Medulla oblongata (tissue), 1 donor: Measurements from ENCODE around the gene STK32B.
A peak's percentile ranks its signal among the peaks of the same experiment; 100 is the strongest.
"Not testable (repeated sequence)": the region's sequence is repeated elsewhere in the genome, so short reads cannot be mapped to it uniquely, and the experiment has no call there.

Experiments used
- DNase-seq: peaks from one replicate; pipeline ENCODE4 v3.0.0-alpha.2; 2015; ENCODE audit errors: extremely low spot score

STK32B gene

DNA sequence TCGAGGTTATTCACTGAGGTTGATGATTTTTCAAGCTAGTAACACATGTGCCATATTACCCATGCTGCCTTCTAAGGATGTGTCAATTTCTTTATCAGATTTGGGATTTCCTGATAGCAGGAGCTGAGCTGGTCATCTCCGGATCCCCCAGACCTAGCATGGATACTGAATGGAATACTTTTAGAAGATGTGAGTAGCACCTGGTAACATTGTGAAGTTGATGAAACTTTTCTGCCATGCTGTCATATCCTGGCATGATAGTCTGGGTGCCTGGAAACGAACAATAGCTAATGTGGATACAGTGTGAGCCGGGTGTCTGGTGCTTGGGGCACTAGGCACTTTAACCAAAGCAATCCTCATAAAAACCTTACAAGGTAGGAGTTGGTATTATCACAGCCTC, 21.1 kb upstream of the STK32B start:
- no peak for DNase-seq

DNA sequence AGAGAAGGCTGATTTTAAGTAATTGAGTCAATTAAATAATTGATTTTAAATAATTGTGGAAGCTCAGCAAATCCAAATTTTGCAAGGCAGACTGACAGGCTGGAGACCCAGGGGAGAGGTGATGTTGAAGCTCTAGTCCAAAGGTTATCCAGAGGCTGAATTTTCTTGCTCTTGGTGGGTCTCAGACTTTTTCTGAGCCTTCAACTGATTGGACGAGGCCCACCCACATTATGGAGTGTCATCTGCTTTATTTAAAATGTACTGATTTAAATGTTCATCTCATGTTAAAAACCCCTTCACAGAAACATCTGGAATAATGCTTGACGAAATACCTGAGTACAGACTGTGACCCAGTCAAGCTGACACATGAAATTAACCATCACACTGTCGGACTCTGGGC, 20.4 kb upstream of the STK32B start:
- no peak for DNase-seq

DNA sequence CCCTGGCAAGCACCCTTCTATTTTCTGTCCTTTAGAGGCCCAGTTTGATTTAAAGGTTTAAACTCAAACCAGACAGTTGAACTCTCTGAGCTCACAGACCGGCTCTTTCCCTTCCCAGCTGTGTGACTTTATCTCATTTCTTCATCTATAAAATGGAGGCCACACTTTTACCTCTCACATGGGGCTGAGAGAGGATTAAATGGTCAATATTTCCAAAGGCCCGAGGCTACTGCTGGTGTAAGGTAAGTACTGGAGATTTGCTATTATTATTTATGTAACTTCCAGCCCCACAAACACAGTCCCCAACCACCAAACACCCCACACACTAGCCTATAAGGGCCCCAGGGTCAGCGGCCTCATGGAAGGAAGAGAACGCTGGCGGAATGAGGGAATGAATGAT, 18.5 kb upstream of the STK32B start:
- no peak for DNase-seq

DNA sequence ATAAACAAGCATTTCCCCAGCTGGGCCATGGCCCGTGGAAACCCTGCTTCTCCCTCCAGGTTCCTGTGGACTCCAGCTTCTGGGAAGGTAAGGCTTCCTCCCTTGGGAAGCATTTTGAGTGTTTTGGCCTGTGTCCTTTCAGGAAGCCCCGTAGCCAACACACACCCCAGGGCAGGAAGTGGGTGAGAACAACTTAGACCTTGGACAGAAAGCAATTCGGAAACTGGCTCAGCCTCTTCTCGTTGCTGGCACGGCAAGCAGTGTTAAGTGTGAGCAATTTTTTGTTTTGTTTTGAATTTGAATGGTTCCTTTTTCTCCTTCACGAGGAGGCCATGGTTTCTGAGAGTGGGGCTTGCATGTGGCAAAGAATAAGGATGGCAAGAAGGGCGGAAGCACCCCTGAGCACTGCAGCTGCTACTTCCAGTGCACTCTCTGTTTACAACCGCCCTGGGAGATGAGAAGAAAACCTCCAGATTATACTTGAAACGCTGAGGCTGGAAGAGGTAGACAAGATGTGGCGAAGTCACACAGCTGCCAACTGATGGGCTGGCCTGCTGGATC, 17.9 kb upstream of the STK32B start:
- peak; percentile 33 for DNase-seq

DNA sequence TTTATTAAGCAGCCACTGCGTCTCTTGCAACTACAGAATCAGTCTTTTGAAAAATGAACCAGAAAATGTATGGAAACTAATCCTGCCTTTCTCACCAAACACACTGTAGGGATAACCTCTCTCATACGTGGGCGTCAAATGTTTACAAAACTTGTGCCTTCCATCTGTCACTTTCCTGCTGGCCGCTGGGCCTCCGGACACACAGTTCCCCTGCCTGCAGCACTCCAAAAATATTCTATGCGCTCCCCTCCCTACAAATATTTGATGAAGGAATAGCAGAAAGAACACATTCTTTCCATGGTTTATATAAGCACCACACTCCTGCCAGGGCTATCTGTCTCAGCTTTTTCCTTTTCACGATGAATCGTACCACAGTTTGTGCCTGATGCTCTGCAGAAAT, 17.1 kb upstream of the STK32B start:
- DNase-seq, result no peak

DNA sequence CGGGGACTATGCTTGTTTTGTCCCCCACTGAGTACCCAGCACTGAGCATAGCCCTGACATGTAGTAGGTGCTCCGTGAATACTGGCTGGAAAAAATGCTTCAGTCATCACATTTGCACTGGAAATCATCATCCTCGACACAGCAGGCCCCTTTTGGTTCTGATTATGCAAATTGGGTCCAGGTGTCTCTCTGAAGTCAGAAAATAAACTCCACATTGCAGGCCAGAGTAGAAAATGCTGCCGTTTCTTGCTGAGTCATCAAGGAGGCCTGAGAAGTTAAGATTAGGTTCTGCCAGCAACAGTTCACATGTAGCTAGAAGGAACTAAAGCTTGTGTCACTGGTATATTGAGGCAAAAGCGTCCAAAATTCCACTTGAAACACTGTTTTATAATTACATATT, 15.0 kb upstream of the STK32B start:
- no peak for DNase-seq

DNA sequence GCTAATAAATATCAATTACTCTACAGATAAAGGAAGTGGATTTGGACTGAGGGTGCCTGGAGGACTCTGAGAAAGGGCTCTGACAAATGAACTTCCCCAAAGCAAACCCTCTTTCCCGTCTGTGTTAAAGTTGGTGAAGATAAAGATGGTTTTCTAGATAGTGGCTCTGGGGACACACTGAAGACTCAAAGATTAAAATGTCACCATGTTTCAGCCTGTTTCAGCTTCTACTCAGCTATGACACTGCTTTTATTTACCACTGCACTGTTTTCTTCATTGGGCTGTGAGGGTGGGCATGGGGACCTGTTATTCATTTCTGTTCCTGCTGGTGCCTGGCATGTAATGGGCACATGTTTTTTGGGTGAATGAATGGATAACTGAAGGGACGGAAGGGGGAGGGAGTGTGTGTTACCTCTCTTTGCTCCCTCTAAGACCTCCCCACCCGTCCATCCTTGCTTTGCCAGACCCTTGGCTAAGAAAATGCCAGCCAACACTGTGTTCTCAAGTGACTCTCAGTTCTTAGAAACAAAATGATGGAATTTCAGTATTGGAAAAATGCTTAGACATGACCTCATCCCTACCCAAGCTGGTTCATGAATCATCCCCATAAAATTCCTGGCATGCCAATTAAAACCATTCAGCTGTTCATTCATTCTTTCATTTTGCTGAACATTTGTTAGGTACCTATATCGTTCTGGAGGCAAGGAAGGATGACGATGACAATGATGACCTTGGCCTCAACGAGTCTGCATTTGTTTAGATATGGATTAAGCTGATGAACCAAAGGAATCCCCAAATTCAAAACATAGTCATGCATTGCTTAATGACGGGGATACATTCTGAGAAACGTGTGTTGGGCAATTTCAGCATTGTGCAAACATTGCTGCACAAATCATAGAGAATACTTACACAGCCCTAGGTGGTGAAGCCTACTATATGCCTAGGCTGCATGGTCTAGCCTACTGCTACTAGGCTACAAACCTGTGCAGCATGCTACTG, 13.4 kb upstream of the STK32B start:
- no peak for DNase-seq

DNA sequence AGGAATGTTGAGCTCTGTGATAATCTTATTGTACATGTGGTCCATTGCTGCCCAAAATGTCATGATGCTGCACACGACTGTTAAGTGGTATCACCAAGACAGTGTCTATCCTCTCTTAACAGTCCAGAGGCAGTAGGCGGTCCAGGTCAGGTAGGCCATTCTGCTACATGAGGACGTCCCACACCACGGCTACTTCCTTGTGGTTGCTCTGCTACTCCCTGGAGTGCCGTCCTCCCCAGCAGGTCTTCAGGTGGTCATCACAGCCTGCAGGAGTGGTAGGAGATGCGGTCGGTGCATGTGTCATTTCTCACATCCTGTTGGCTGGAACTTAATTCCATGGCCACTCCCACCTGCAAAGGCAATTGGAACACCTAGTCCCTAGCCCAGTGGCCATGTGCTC, 11.5 kb upstream of the STK32B start:
- no peak for DNase-seq

DNA sequence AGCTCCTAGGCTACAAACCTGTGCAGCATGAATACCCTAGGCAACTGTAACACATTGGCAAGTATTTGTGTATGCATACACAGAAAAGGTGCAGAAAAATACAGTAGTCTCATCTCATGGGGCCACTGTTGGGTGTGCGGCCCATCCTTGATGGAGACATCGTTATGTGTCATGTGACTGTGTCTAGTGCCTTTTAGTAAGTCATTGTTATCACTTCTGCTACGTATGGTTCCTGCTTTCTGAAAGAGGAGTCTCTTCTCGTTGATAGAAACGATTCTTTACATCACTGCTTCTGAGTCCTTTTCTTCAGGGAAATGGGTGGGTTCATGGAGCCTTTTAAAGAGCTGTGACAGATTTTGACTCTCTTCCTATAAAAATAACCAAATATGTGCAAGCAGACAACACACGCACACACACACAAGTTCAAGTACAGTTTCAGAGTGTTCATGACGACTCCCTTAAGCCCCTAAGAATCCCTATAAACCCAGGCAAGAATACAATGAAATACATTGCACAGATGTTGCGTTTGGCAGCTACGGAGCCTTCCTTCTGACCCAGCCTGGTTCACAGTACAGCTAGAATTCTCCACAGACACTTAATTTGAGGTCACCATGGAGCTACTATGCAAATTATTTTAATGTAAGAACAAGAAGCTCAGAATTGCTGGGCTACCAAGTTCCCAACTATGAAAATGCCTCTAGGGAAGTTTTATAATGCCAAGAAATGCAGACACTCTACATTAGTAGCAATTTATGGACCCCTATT, 10.2 kb upstream of the STK32B start:
- no peak for DNase-seq

DNA sequence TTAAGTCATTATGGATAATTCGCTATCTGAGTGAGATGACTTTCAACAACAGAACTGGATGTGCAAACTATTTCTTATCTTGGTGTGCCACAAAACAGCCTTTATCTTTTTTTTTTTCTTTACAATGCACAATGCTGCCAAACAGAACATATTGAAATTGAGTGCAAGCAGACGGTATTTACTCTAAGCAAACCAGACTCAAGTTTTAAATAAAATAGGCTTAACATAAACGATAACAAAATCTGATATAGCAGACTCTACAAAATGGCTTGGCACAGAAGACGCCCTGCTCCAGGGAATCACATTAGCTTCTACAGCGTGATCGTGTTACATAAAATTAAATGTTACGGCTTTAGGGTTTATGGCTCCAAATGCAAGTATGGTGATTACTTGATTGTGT, 9.6 kb upstream of the STK32B start:
- no peak for DNase-seq

DNA sequence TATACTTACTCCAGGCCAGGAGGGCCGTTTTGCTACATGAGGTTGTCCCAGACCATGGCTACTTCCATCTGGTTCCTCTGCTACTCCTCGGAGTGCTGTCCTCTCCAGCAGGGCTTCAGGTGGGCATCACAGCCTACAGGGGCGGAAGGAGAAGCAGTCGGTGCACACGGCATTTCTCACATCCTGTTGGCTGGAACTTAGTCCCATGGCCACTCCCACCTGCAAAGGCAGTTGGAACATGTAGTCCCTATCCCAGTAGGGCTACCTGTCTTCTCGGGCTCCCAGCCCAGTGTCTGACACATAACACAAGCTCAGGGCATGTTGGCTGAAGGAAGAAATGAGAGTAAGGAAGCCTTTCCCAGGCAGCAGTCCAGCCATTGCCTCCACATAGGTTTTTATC, 7.7 kb upstream of the STK32B start:
- DNase-seq, result no peak

DNA sequence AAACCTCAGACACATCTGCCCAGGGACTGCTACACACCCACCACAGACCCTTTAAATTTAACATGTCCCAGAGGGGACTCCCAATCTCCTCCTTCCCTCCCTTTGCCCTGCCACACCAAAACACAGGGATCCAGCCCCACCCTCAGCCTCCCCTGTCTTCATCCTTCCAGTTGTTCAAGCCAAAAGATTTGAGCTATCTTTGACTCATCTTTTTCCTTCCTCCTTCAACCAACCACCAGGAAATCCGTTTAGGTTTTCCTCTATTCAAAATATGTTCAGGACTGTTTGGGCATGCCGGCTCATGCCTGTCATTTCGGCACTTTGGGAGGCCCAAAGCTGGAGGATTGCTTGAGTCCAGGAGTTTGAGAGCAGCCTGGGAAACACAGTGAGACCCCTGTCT, 6.9 kb upstream of the STK32B start:
- DNase-seq, result no peak

DNA sequence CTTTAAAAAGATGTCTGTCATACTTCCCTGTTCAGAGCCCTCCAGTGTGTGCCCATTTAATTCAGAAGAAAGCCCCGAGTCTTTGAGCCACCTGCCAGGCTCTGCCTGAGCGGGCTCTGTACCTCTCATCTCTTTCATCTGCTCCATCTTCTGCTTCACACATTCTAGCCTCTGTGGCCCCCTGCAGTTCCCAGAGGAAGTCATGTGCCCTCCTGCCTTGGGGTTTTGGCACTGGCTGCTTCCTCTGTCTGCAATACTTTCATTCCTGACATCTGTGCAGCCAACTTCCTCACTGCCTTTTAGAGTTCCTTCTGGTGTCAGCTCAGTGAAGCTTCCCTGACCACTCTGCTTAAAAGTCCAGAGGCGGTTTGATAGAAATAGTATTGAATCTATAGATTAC, 6.2 kb upstream of the STK32B start:
- peak; percentile 77 for DNase-seq

DNA sequence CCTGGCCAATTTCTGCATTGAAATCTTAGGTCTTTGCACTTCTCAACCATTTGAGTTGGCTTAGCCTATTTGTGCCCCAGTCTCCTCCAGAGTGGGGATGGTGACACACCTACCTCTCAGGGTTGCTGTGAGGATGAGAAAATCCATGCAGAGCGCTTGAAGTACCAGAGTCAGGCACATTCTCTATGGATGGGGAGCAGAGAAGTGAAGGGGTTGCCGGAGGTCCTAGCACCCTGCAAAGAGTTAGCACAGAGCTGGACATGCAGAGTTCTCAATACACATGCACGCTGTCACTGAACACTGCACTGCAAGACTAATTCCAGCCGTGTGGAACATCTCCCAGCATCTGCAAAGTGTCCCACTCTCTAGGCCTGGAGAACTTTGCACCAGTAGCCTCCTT, 2.6 kb upstream of the STK32B start:
- DNase-seq, result no peak

DNA sequence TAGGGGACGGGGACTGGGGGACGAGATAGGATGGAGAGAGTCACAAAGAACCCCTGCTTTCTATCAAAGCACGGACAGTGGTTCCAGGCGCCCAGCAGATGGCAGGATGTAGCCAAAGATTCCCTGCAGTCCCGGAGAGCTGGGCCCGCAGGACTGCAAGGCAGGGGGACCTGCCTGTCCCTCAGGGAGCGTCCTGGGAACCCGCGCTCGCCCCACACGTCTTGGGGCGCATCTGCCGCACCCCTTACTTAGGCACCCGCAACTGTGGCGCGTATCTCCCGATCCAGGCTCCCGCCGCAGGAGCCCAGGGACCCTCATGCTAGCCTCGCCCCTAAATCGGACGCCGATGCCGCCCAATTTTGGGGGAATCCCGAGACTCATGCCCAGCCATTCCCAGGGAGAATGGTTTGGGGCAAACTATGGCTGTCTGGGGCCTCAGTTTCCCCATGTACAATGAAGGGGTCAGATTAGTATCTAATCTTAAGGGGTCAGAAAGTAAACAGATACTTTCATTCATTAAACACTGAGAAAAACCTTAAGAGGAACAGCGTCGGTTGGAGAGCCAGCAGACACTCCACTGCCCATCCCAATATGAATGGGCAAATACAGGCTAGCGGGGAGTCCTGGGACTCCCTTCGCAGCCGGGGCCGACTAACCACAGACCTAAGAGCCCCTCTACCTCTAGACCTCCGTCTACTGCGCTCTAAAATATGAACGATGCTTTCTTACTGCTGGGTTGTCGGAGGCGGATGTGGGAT, 581 bp upstream of the STK32B start:
- DNase-seq, result peak; percentile 85

DNA sequence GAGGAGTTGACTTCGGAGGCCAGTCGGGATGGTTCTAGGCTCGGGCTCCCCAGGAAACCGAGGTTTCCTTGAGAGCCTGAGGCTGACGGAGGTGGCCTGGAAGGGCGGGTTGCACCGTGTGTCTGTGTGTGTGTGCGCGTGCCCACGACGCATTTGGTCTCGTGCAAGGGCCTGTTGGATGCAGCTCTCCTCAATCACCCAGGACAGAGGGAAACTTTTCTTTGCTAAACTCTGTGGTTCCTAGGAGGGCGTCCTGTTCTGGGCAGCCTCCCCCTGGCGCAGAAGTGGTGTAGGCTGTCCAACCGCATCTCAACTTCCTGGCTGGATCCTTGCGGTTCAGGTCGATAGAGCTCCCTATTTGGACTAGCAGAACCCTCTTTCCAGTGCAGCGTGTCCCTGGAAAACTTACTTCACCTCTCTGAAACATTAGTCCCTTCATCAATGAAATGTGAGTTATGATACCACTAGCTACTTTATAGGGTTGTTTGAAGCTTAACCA, 973 bp downstream of the STK32B start:
- DNase-seq, result no peak

DNA sequence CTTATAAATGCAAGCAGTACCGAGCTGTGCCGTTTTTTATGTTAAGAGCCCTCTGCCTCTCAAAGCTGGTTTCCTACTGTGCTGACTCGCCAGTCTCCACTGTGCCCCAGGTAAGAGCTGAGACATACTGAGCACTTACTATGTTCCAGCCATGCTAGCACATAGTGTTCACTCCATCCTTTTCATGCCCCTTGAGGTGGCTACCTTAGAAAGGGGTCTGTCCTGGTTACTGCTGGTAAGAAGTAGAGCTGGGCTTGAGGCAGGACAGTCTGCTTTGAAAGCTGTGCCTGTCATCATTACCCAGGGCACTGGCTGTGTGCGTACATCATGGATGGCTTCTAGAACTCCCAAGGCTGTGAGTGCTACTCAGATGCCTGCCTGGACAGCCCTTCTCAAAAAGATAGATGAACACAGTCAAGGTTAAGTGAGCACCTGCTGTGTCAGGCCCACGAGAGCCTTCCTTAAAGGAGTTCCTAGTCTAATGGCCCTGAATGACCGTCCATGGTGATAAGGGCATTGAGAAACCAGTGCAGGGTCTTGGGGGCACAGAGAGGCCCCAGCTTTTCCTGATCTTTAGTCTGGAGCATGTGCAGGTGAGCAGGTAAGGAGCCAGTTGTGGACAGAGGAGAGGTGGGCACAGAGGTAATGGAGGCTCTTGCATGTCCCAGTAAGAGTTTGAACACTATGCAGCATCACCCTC, 1.6 kb downstream of the STK32B start:
- DNase-seq, result no peak

DNA sequence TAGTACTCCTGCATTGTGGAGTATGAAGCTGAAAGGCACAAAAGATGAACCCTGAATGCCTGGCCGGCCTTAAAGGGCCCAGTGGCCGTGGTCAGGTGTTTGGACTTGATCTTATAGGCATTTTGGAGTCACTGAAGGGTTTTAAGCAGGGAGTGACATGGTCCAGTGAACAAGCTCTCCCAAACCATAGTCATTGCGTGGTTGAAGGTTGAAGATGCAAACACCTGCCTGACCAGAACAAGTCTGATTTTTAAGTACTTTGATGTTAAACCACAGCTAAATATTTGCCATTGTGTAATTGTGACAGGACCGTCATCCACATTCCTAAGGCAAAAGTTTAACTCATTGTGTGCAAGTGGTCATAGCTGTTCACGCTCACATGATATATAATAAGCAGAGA, 3.3 kb downstream of the STK32B start:
- DNase-seq, result no peak

DNA sequence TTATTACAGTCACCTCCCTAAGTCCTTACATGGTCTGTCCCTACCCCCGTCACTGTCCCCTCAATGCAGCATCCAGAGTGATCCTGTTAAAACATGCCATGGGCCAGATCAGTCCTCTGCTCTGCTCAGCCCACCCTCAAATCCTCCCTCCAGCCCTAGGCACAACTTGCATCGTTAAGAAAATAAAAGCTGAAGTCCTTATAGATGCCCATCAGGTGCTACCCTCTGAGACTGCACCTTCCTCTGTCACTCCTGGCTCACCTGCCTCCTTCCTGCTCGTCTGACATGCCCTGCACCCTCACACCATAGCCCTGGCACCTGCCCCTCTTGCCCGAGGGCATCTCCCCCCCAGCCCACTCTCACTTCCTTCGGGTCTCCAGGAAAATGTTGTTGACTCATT, 4.1 kb downstream of the STK32B start:
- DNase-seq, result no peak

DNA sequence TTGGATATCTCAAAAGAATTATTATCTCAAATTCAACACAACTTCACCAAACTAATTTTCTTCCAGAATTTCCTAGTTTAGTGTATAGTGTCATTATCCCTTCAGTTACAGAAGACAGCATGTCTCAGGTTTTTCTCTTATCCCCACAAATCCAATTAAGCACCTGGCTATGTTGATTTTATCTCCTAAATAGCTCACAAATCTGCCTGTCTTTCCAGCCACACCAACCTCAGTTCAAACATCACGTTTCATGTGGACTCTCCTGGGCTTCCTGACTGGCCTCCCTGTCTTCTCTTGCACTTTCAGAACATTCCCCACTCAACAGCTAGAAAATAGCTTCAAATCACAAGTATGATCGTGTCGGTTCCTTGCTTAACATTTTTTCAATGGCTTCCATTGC, 14.8 kb downstream of the STK32B start:
- no peak for DNase-seq

DNA sequence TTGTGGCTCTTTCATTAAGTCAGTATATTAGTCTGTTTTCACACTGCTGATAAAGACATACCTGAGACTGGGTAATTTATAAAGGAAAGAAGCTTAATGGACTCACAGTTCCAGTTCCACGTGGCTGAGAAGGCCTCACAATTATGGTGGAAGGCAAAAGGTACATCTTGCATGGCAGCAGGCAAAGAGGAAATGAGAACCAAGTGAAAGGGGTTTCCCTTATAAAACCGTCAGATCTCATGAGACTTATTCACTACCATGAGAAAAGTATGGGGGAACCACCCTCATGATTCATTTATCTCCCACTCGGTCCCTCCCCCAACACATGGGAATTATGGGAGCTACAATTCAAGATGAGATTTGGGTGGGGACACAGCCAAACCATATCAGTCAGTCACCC, 15.7 kb downstream of the STK32B start:
- not testable (repeated sequence) for DNase-seq
